H9 (cell line): ENCODE results near the gene KCNAB1. TPM values are rescaled to one million over a fixed set of nuclear protein-coding genes. Genes with fewer than 3 reads are reported as not detected.

ENCODE experiments used
- DNase-seq: peaks from one replicate; pipeline ENCODE4 v3.0.0-alpha.2; 2017
- H2AFZ ChIP-seq: one replicate; pipeline ENCODE4 v1.6.1; 2013; ENCODE audit warnings: mild to moderate bottlenecking, low read length, control low read depth, moderate library complexity
- H2AK5ac ChIP-seq: 2 replicates; pipeline ENCODE4 v1.6.1; 2013; ENCODE audit warnings: low read length, control low read depth, mixed read lengths; ENCODE audit not compliant: insufficient read length
- H2BK120ac ChIP-seq: one replicate; pipeline ENCODE4 v1.6.1; 2013; ENCODE audit warnings: low read depth, mild to moderate bottlenecking, low read length, control low read depth, inconsistent platforms; ENCODE audit not compliant: poor library complexity, severe bottlenecking
- H2BK12ac ChIP-seq: 2 replicates; pipeline ENCODE4 v1.6.1; 2013; ENCODE audit warnings: low read length, control low read depth, mixed read lengths, low read depth; ENCODE audit not compliant: insufficient read length
- H2BK15ac ChIP-seq: 2 replicates; pipeline ENCODE4 v1.6.1; 2013; ENCODE audit warnings: low read depth, low read length, control low read depth
- H2BK20ac ChIP-seq: one replicate; pipeline ENCODE4 v1.6.1; 2013; ENCODE audit warnings: low read depth, mild to moderate bottlenecking, low read length, control low read depth, inconsistent platforms; ENCODE audit not compliant: poor library complexity, severe bottlenecking
- H2BK5ac ChIP-seq: 2 replicates; pipeline ENCODE4 v1.6.1; 2013; ENCODE audit warnings: low read length, control low read depth, mixed read lengths; ENCODE audit not compliant: insufficient read length
- H3K14ac ChIP-seq: 2 replicates; pipeline ENCODE4 v1.6.1; 2013; ENCODE audit warnings: low read length, control low read depth; ENCODE audit not compliant: insufficient read depth
- H3K18ac ChIP-seq: 2 replicates; pipeline ENCODE4 v1.6.1; 2013; ENCODE audit warnings: low read depth, mild to moderate bottlenecking, mixed read lengths, low read length, control low read depth; ENCODE audit not compliant: insufficient read length
- H3K23ac ChIP-seq: 2 replicates; pipeline ENCODE4 v1.6.1; 2013; ENCODE audit warnings: low read length, control low read depth, mixed read lengths, low read depth; ENCODE audit not compliant: insufficient read length
- H3K23me2 ChIP-seq: 2 replicates; pipeline ENCODE4 v1.6.1; 2013; ENCODE audit warnings: low read depth, mild to moderate bottlenecking, mixed read lengths, low read length, control low read depth; ENCODE audit not compliant: insufficient read length, poor library complexity, severe bottlenecking
- H3K27ac ChIP-seq: 2 replicates; pipeline ENCODE4 v1.5.1; 2013; ENCODE audit warnings: low read length, control low read depth, mixed read lengths, low read depth; ENCODE audit not compliant: insufficient read length
- H3K27me3 ChIP-seq: 2 replicates; pipeline ENCODE4 v1.6.1; 2013; ENCODE audit warnings: low read length, control low read depth, inconsistent platforms; ENCODE audit not compliant: insufficient read depth
- H3K4ac ChIP-seq: 2 replicates; pipeline ENCODE4 v1.6.1; 2013; ENCODE audit warnings: low read depth, mild to moderate bottlenecking, control low read depth, inconsistent platforms, low read length, moderate library complexity
- H3K4me1 ChIP-seq: 2 replicates; pipeline ENCODE4 v1.6.1; 2013; ENCODE audit warnings: low read length, control low read depth, inconsistent platforms; ENCODE audit not compliant: insufficient read depth
- H3K4me2 ChIP-seq: 2 replicates; pipeline ENCODE4 v1.6.1; 2013; ENCODE audit warnings: low read length, control low read depth, mixed read lengths; ENCODE audit not compliant: insufficient read length, insufficient read depth
- H3K56ac ChIP-seq: 2 replicates; pipeline ENCODE4 v1.6.1; 2013; ENCODE audit warnings: low read depth, mild to moderate bottlenecking, mixed read lengths, low read length, control low read depth; ENCODE audit not compliant: insufficient read length
- H3K79me1 ChIP-seq: 2 replicates; pipeline ENCODE4 v1.6.1; 2013; ENCODE audit warnings: low read depth, mild to moderate bottlenecking, moderate library complexity, low read length, control low read depth, inconsistent platforms; ENCODE audit not compliant: insufficient read depth, poor library complexity, severe bottlenecking
- H3K79me2 ChIP-seq: 2 replicates; pipeline ENCODE4 v1.6.1; 2013; ENCODE audit warnings: low read length, control low read depth, inconsistent platforms; ENCODE audit not compliant: insufficient read depth
- H3K9ac ChIP-seq: 2 replicates; pipeline ENCODE4 v1.6.1; 2013; ENCODE audit warnings: low read length, control low read depth, mixed read lengths; ENCODE audit not compliant: insufficient read length; ENCODE audit errors: extremely low read depth
- H3K9me3 ChIP-seq: one replicate; pipeline ENCODE4 v1.6.1; 2013; ENCODE audit warnings: low read depth, low read length, inconsistent platforms; ENCODE audit not compliant: control insufficient read depth
- H3T11ph ChIP-seq: one replicate; pipeline ENCODE4 v1.6.1; 2013; ENCODE audit warnings: mild to moderate bottlenecking, low read length, control low read depth, inconsistent platforms
- H4K20me1 ChIP-seq: one replicate; pipeline ENCODE4 v1.6.1; 2013; ENCODE audit not compliant: control insufficient read depth, insufficient read length, insufficient read depth
- H4K5ac ChIP-seq: 2 replicates; pipeline ENCODE4 v1.6.1; 2013; ENCODE audit warnings: low read depth, mild to moderate bottlenecking, mixed read lengths, low read length, control low read depth; ENCODE audit not compliant: insufficient read length
- H4K8ac ChIP-seq: replicated peaks from 2 replicates; pipeline ENCODE4 v1.6.1; 2013; ENCODE audit warnings: low read length, control low read depth, mixed read lengths, low read depth; ENCODE audit not compliant: insufficient read length
- H4K91ac ChIP-seq: 2 replicates; pipeline ENCODE4 v1.6.1; 2013; ENCODE audit warnings: low read depth, mild to moderate bottlenecking, moderate library complexity, mixed read lengths, low read length, control low read depth; ENCODE audit not compliant: insufficient read length
- H3K27ac Mint-ChIP-seq, 3 experiments: 2 replicates in 2 of 3; 3 replicates in 1 of 3; pipeline ENCODE4 v1.8.0; 2020 to 2021; ENCODE audit warnings: mixed read lengths in 3 of 3, mild to moderate bottlenecking in 1 of 3, moderate library complexity in 1 of 3
- H3K27me3 Mint-ChIP-seq: 2 replicates; pipeline ENCODE4 v1.8.0; 2021; ENCODE audit warnings: low read depth, mild to moderate bottlenecking, moderate library complexity, mixed read lengths
- H3K36me3 Mint-ChIP-seq, 3 experiments: 2 replicates in 2 of 3; 3 replicates in 1 of 3; pipeline ENCODE4 v1.8.0; 2020 to 2021; ENCODE audit warnings: low read depth in 3 of 3, mixed read lengths in 3 of 3; ENCODE audit not compliant: insufficient read depth in 1 of 3
- H3K4me1 Mint-ChIP-seq, 2 experiments: 2 replicates each; pipeline ENCODE4 v1.8.0; 2020; ENCODE audit warnings: mixed read lengths in 2 of 2
- H3K4me3 Mint-ChIP-seq, 2 experiments: 2 replicates in 1 of 2; 3 replicates in 1 of 2; pipeline ENCODE4 v1.8.0; 2020 to 2021; ENCODE audit warnings: mild to moderate bottlenecking in 2 of 2, mixed read lengths in 2 of 2, moderate library complexity in 1 of 2
- H3K9me3 Mint-ChIP-seq, 2 experiments: 2 replicates in 1 of 2; 3 replicates in 1 of 2; pipeline ENCODE4 v1.8.0; 2020; ENCODE audit warnings: mild to moderate bottlenecking in 2 of 2, mixed read lengths in 2 of 2, moderate library complexity in 1 of 2
- WGBS: extraction: QIAGEN DNeasy Blood & Tissue Kit; methylation state at CpG from one replicate; pipeline ENCODE4 v1.1.7; 2013; ENCODE audit warnings: missing lambda C conversion rate, low lambda C conversion rate, mixed read lengths; ENCODE audit not compliant: insufficient read length; ENCODE audit errors: extremely low coverage; 5-methylcytosine and 5-hydroxymethylcytosine counted together
- total RNA-seq: library from RNA; stranded (reverse); gene quantifications from 2 replicates; pipeline ENCODE4 v1.2.1, GENCODE V29; 2021
- TF ChIP-seq, protein P1 (sequence below): fragments of 200-600 bp; sonication (generic); conservative IDR thresholded peaks from 3 replicates; pipeline ENCODE4 v1.8.0; 2021; ENCODE audit warnings: antibody characterized with exemption, mild to moderate bottlenecking

The KCNAB1 gene
- total RNA-seq, 1 experiment from 2014 or later = 3.7 TPM

DNA sequence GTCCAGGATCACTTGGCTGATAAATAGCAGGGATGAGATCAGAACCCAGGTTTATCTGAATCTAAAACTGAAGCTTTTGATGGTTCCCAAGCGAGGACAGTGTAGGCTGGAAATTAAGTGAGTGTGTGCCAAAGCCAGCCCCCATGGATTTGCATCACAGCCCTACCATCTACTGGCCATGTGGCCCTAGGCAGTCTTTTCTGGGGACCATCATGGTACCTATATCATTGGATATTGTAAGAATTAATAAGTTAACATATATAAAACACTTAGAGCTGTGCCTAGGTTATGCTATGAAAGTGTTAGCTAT is 467.3 kb downstream of the KCNAB1 start:
- H3K18ac ChIP-seq = no peak overlapping the region
- H3K23me2 ChIP-seq = no peaks in the 10 kb centered on the region
- H3K9me3 ChIP-seq = no peaks in the 10 kb centered on the region
- no peak overlapping the region for H3T11ph ChIP-seq
- H3K79me2 ChIP-seq = no peaks in the 10 kb centered on the region
- peaks cover 0 to 1% of the 10 kb centered on the region in 2 experiments; a peak in 1 of 5 replicates for H3K9me3 Mint-ChIP-seq
- H2BK12ac ChIP-seq = no peak overlapping the region
- no peak overlapping the region for H2AFZ ChIP-seq
- no peak overlapping the region for H3K4me3 Mint-ChIP-seq
- no peak overlapping the region for H4K5ac ChIP-seq
- no peaks in the 10 kb centered on the region for H3K4me1 Mint-ChIP-seq
- TF ChIP-seq, protein P1, sequence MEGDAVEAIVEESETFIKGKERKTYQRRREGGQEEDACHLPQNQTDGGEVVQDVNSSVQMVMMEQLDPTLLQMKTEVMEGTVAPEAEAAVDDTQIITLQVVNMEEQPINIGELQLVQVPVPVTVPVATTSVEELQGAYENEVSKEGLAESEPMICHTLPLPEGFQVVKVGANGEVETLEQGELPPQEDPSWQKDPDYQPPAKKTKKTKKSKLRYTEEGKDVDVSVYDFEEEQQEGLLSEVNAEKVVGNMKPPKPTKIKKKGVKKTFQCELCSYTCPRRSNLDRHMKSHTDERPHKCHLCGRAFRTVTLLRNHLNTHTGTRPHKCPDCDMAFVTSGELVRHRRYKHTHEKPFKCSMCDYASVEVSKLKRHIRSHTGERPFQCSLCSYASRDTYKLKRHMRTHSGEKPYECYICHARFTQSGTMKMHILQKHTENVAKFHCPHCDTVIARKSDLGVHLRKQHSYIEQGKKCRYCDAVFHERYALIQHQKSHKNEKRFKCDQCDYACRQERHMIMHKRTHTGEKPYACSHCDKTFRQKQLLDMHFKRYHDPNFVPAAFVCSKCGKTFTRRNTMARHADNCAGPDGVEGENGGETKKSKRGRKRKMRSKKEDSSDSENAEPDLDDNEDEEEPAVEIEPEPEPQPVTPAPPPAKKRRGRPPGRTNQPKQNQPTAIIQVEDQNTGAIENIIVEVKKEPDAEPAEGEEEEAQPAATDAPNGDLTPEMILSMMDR = no peak
- WGBS = no CpG with 5 or more reads among the region's 1 CpG
- H4K20me1 ChIP-seq = no peaks in the 10 kb centered on the region
- no peak overlapping the region for H2BK20ac ChIP-seq
- no peak overlapping the region for H3K23ac ChIP-seq
- no peak overlapping the region for H3K56ac ChIP-seq
- no peak overlapping the region for H3K4ac ChIP-seq
- no peak overlapping the region for H4K91ac ChIP-seq
- H2BK15ac ChIP-seq = no peak overlapping the region
- no peak overlapping the region for H2AK5ac ChIP-seq
- no peak for DNase-seq
- H3K9ac ChIP-seq = no peak overlapping the region
- no peaks in the 10 kb centered on the region for H3K79me1 ChIP-seq
- H4K8ac ChIP-seq = no peak overlapping the region
- no peak overlapping the region for H2BK5ac ChIP-seq
- no peaks in the 10 kb centered on the region for H3K27me3 ChIP-seq
- H3K27ac ChIP-seq = no peak overlapping the region
- no peak overlapping the region for H3K4me2 ChIP-seq
- no peaks in the 10 kb centered on the region for H3K36me3 Mint-ChIP-seq
- no peak overlapping the region for H3K27ac Mint-ChIP-seq
- H3K27me3 Mint-ChIP-seq = no peaks in the 10 kb centered on the region
- H2BK120ac ChIP-seq = no peak overlapping the region
- H3K14ac ChIP-seq = no peak overlapping the region
- no peaks in the 10 kb centered on the region for H3K4me1 ChIP-seq

Other genes with a start within 250 kb of the KCNAB1 start
- gene GMPS, start 249.9 kb upstream of the KCNAB1 start, total RNA-seq = 136 and 142 TPM in 2 replicates